ENCODE results near the gene PLEKHG4B.

Gene PLEKHG4B

GRCh38 chr5:75331-76320 lies 16.3 kb upstream of the PLEKHG4B start:
- DNase-seq: no peak

- no peak for DNase-seq
These were observed 15.4 kb upstream of the PLEKHG4B start for GRCh38 chr5:76358-77169.

GRCh38 chr5:77170-77501 lies 14.8 kb upstream of the PLEKHG4B start:
- DNase-seq: no peak

DNA sequence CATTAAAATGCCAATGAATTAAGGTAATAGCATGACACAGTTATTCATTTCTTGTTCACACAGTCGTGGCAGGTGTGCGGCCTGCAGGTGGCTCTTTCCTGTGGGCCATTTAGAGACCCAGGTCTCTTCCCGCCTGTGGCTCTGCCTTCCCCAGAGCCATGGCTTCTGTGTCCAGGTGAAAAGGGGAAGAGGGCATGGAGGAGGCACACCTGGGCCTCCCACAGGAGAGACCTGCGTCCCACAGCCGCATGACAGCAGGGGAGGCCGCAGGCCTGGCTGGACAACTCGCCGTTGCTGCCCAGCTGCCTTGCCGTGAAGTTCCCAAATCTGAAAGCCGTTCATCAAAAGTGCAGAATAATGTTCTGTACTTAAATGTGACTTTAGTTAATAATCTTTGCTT lies 14.4 kb upstream of the PLEKHG4B start:
- peak in 1 of 3 experiments; percentile 25 for DNase-seq

GRCh38 chr5:77957-78804 lies 13.8 kb upstream of the PLEKHG4B start:
- DNase-seq: no peak

DNA sequence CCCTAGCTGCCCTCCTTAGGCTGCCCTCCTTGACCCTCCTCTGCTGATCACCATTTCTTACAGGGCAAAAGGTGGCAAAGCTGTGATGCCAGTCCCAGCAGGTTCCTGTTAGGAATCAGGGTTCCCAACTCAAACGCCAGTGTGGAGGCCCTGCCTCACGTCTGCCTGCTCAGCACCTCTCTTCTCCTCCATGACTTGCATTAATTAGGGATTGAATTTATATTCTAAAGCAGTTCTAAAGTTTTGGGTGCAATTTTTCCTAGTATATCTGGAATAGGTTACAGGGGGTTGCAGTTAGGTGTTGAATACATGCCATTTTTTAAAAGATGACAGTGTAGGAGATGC lies 13.2 kb upstream of the PLEKHG4B start:
- DNase-seq: no peak

DNA sequence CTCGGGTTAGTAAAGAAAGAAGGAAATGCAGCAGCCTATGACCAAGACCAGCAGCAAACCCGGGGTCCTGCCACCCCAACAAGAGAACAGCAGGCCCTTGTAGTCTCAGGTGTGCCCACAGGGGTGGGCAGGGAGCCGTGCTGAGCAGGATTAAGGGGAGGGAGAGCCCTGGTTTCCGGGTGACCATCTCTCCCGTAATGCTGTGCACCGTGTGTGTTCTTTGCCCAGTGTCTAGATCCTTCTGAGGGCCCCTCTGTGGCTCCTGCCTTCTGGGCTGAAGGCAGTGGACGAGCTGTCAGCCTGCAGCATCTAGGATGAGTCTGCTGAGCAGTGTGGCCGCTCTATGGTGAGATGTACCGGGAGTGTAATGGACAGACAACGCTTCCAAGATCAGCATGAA lies 12.7 kb upstream of the PLEKHG4B start:
- DNase-seq: no peak

DNA sequence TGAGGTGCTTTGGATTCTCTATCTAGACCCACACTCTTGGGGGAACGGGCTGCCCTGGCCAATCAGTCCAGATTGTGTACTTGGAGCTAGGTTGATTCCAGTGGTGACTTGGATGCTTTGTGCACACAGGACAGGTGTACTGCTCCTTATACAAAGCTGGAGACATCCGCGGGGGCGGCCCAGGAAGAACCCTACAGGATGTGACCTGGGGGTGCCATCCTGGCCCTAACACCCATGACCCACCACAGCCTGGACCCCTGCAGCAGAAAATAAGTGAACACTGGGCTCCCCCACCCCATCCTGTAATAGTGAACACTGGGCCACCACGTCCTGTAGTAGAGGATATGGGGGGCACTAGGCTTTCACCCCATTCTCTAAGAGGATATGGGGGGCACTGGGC lies 12.1 kb upstream of the PLEKHG4B start:
- no peak for DNase-seq

DNA sequence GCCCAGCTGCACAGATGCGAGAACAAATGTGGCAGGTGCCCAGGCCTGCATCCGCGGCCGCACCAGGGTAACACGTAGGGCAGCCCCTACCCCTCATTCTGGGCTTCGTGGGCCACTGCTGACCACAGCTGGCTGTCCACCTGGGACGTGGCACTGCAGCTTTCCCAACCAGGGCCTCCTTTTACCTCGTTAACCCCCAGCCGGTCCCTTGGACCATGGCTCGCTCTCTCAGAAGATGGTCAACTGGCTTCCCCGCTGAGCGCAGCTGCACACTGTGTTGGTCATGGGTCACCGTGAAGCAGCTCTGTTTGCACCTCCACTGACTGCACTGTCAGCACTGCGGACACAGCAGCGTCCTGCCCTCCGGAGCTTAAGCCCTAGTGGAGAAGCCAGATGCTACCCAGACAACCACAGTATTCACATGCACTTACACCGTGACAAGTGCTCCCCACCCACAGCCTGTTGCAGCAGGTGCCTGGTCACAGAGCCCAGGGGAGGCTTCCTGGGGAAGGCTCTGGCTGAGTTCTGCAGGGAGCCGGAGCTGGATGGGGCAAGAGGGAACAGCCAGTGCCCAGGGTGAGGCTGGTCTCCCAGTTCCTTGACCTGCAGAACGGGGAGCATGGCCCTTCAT lies 10.5 kb upstream of the PLEKHG4B start:
- DNase-seq: peak in 2 of 3 experiments; percentile 43 to 72

GRCh38 chr5:82097-82496 lies 9.9 kb upstream of the PLEKHG4B start:
- DNase-seq: no peak

GRCh38 chr5:82570-82969 lies 9.4 kb upstream of the PLEKHG4B start:
- no peak for DNase-seq

GRCh38 chr5:83029-83428 lies 8.9 kb upstream of the PLEKHG4B start:
- no peak for DNase-seq

- peak in 2 of 3 experiments; percentile 38 to 66 for DNase-seq
These were observed 6.5 kb upstream of the PLEKHG4B start for GRCh38 chr5:85334-85995.

DNA sequence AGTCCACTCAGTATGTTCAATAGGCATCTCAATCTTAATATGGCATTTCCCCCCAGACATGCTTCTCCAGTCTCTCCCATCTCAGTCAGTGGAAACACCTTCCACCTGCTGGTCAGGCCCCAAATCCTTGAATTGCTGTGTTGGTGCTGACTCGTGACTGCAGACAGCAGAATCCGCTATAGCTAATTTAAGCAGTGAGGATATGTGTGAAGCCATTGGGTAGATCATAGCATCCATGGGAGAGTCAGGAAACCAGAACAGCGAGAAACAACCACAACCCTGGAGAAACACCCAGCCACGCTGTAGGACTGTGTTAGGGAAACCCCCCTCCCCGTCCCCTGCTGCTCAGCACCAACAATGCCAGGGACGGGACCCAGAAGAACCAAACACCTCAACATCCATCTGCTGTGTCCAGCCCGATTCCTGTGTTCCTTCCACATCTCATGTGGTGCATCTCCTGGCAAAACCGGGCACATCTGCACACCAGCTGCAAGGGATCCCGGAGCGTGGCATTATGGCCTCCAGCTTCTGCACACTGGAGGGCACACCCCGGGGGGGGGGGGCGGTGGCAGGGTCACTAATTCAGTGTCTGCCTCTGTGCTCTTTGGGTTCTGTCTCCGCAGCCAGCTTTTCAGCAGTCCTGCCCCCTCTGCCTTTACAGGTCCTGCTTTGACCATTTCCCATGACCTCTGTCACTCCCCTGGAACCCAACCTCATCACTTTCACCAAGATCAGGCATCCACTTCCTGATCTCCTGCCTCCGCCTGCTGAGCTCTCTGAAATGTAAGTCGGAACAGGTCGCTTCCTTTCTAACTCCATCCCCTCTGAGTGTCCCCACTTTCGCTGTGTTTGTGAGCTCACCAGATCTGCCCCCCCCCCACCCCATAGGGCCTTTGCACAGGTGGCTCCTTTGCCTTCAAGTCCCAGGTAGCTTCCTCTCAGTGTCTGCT lies 2.4 kb upstream of the PLEKHG4B start:
- no peak for DNase-seq

- no peak for DNase-seq
These were observed 1.1 kb upstream of the PLEKHG4B start for GRCh38 chr5:90590-91547.

GRCh38 chr5:92401-93220 lies 643 bp downstream of the PLEKHG4B start:
- DNase-seq: peak in 1 of 3 experiments; percentile 29

DNA sequence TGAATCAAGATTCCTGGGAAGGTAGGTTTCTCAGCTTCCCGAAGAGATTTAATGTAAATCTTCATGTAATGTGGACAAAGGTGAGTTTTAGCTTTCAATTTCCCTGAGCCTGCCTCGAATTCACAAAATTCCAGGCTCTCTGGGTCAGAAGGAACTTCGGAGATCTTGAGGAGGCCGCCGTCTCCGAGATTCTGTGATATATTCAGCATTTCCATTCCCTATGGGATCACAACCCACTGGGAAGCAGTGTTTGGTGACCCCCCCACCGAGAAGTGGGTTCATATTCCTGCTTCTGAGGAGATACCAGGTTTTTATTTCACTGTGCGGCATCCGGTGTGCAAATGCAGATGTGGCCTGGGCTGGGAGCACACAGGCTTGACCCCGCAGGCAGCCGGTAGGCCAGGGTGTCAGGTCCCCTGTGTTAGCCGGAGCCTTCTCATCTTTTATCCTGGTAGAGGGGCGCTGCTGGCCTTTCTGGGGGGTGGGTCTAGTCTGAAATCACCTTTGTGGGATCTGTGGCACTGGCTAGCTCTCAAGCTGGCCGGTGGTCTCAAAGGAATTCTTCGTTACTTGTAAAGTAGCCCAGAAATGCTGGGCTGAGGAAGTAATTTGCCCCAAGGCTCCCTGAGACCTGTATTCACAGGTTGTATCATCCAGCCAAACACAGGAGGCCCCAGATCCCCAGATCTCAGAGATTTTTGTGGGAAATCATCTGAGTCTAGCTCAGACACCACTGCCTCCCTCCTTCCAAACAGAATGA lies 1.4 kb downstream of the PLEKHG4B start:
- no peak for DNase-seq

Data from NCI-H1417 (cell line).